ENCODE results near the gene ELP1.

Gene ELP1

GRCh38 chr9:108885643-108886348 lies 48.1 kb downstream of the ELP1 start:
- no peak for DNase-seq (ENCODE audit: low read depth in 1 of 2, low spot score in 1 of 2)

GRCh38 chr9:108884701-108885100 lies 49.2 kb downstream of the ELP1 start:
- DNase-seq (ENCODE audit: low read depth in 1 of 2, low spot score in 1 of 2), result no peak

GRCh38 chr9:108883085-108883484 lies 50.8 kb downstream of the ELP1 start:
- DNase-seq (ENCODE audit: low read depth in 1 of 2, low spot score in 1 of 2), result no peak

GRCh38 chr9:108882052-108882888 lies 51.7 kb downstream of the ELP1 start:
- DNase-seq (ENCODE audit: low read depth in 1 of 2, low spot score in 1 of 2), result no peak

GRCh38 chr9:108880738-108881316 lies 53.1 kb downstream of the ELP1 start:
- no peak for DNase-seq (ENCODE audit: low read depth in 1 of 2, low spot score in 1 of 2)

GRCh38 chr9:108877524-108877923 lies 56.4 kb downstream of the ELP1 start:
- no peak for DNase-seq (ENCODE audit: low read depth in 1 of 2, low spot score in 1 of 2)

- DNase-seq (ENCODE audit: low read depth in 1 of 2, low spot score in 1 of 2), result no peak
Observed at GRCh38 chr9:108876425-108876824, 57.5 kb downstream of the ELP1 start.

- DNase-seq (ENCODE audit: low read depth in 1 of 2, low spot score in 1 of 2), result no peak
Observed at GRCh38 chr9:108874058-108874788, 59.7 kb downstream of the ELP1 start.

- DNase-seq (ENCODE audit: low read depth in 1 of 2, low spot score in 1 of 2), result no peak
Observed at GRCh38 chr9:108869092-108869725, 64.7 kb downstream of the ELP1 start.

GRCh38 chr9:108867829-108868228 lies 66.1 kb downstream of the ELP1 start:
- DNase-seq (ENCODE audit: low read depth in 1 of 2, low spot score in 1 of 2), result no peak

GRCh38 chr9:108867116-108867515 lies 66.8 kb downstream of the ELP1 start:
- DNase-seq (ENCODE audit: low read depth in 1 of 2, low spot score in 1 of 2), result no peak

- no peak for DNase-seq (ENCODE audit: low read depth in 1 of 2, low spot score in 1 of 2)
Observed at GRCh38 chr9:108866001-108866420, 67.9 kb downstream of the ELP1 start.

GRCh38 chr9:108865037-108865436 lies 68.9 kb downstream of the ELP1 start:
- no peak for DNase-seq (ENCODE audit: low read depth in 1 of 2, low spot score in 1 of 2)

- no peak for DNase-seq (ENCODE audit: low read depth in 1 of 2, low spot score in 1 of 2)
Observed at GRCh38 chr9:108864446-108864845, 69.5 kb downstream of the ELP1 start.

GRCh38 chr9:108863891-108864290 lies 70.0 kb downstream of the ELP1 start:
- no peak for DNase-seq (ENCODE audit: low read depth in 1 of 2, low spot score in 1 of 2)

GRCh38 chr9:108861997-108862396 lies 71.9 kb downstream of the ELP1 start, which contains the start of gene ACTL7A:
Gene ACTL7A, plus strand, starts transcription at chr9:108862266. Its CDS starts 57 bp downstream, at chr9:108862323.
- DNase-seq (ENCODE audit: low read depth in 1 of 2, low spot score in 1 of 2), result no peak

GRCh38 chr9:108861464-108861863 lies 72.5 kb downstream of the ELP1 start:
- DNase-seq (ENCODE audit: low read depth in 1 of 2, low spot score in 1 of 2), result no peak

GRCh38 chr9:108860764-108861163 lies 73.2 kb downstream of the ELP1 start:
- no peak for DNase-seq (ENCODE audit: low read depth in 1 of 2, low spot score in 1 of 2)

- DNase-seq (ENCODE audit: low read depth in 1 of 2, low spot score in 1 of 2), result no peak
Observed at GRCh38 chr9:108860354-108860753, 73.6 kb downstream of the ELP1 start.

- DNase-seq (ENCODE audit: low read depth in 1 of 2, low spot score in 1 of 2), result no peak
Observed at GRCh38 chr9:108859459-108860114, 74.3 kb downstream of the ELP1 start.
